ENCODE measurements around the gene CACFD1.

CACFD1 gene

DNA sequence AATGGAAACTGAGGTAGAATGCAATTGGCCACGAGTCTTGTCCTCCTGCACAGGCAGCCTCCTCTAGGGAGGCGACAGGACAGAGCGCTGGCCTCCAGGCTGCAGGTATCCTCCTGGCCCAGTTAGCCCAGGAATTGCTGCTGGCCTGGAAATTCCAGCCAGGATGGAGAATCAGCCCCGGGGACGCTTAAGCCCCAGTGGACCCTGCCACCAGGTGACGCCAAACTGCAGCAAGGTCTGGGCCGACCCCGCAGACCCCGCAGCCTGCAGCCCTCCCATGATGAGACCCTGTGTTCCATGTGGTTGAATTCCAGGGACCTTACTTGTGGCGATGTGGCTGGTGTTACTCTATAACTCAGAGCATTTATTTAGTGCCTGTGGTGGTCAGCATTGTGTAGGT, 7.3 kb downstream of the CACFD1 start:
- DNase-seq, result no peak

DNA sequence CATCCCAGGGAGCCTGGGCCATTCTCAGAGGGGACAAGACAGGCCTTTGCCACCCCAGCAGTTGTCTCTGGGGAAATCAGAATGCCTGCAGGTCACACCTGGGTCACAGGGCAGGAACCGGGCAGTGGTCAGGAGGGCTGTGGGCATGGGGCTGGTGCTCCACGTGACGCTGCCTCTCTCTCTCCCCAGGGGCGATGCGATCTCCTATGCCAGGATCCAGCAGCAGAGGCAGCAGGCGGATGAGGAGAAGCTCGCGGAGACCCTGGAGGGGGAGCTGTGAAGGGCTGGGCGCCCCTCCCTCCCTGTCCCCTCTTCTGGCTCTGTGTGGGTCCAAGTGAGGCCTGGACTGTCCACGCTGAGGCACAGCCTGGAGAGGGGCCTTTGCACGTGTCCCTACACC, 8.6 kb downstream of the CACFD1 start:
- DNase-seq, result no peak

GRCh38 chr9:133468777-133469421, 9.1 kb downstream of the CACFD1 start:
- no peak for DNase-seq

DNA sequence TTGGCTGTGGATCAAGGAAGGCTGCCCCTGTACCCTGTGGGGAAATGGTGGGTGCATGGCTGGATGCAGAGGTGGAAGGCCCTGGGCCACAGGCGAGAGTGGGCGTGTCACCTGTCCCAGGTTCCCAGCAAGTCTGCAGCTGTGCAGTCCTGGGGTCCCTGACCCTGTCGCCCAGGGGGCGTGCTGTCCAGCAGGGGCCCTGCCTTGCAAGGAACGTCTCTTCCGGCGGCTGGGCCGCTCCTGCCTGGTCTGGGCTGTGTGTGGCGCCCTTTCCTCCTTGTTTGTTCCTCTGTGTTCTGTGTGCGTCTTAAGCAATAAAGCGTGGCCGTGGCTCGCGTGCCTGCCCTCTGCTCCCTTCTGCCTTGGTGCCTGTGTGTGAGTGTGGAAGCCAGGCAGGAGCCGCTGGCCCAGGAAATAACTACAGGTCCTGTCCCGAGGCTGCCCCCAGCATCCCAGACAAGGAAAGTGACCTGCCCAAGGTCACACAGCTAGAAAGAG, 10.7 kb downstream of the CACFD1 start:
- no peak for DNase-seq

GRCh38 chr9:133470988-133471387, 11.2 kb downstream of the CACFD1 start:
- no peak for DNase-seq

- no peak for DNase-seq
Observed at GRCh38 chr9:133471551-133472276, 11.9 kb downstream of the CACFD1 start.

DNA sequence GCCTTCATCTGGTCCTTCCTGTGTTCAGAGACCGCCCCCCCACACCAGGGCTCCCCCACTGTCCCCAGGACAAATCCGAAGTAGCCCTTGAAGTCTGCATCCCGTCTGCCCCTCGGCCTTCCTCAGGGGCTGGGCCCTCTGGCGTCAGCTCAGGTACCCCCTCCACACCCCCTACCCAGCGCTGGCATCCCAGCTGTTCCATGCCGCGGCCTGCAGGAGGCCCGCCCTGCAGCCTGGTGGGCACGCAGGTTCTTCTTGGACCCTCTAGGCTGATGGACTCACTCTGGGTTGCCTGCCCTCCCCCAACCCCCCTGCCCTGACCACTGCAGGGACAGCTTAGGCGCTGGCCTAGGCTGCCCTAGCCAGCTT, 12.5 kb downstream of the CACFD1 start:
- DNase-seq, result no peak

GRCh38 chr9:133472753-133473378, 13.1 kb downstream of the CACFD1 start:
- DNase-seq, result no peak

- DNase-seq, result no peak
Observed at GRCh38 chr9:133473743-133474142, 14.0 kb downstream of the CACFD1 start.

GRCh38 chr9:133474215-133474614, 14.4 kb downstream of the CACFD1 start:
- no peak for DNase-seq

GRCh38 chr9:133474853-133475252, 15.1 kb downstream of the CACFD1 start:
- no peak for DNase-seq

DNA sequence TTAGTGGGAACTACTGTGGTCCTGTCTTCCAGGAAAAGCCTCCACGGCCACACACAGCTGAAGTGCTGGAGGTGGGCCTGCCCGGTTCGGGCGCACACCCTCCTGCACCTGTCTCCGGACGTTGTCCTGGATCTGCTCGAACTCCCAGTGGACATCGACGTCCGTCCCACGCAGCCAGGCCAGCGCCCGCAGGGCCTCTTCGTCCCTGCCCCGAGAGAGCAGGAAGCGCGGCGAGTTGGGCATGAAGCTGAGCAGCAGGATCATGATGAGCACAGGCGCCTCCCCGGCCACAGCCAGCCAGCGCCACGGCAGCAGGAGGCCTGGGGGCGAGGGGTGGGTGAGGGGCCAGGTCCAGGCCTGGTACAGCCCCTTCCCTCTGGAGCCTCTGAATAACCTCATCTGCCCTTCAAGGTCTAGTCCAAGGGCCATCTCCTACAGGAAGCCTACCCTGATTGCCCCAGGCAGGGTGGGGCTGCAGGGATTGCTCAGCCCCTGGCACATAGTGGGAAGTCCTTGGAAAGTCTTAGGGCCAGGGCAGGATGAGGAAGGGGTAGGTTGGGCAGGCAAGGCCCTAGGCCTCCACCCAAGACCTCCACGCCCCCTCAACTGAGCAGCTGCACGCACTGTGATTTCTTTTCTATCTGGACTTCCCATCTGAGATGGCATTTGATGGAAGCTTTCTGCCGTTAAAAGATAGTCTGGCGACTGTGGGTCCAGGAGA, 15.7 kb downstream of the CACFD1 start:
- no peak for DNase-seq

DNA sequence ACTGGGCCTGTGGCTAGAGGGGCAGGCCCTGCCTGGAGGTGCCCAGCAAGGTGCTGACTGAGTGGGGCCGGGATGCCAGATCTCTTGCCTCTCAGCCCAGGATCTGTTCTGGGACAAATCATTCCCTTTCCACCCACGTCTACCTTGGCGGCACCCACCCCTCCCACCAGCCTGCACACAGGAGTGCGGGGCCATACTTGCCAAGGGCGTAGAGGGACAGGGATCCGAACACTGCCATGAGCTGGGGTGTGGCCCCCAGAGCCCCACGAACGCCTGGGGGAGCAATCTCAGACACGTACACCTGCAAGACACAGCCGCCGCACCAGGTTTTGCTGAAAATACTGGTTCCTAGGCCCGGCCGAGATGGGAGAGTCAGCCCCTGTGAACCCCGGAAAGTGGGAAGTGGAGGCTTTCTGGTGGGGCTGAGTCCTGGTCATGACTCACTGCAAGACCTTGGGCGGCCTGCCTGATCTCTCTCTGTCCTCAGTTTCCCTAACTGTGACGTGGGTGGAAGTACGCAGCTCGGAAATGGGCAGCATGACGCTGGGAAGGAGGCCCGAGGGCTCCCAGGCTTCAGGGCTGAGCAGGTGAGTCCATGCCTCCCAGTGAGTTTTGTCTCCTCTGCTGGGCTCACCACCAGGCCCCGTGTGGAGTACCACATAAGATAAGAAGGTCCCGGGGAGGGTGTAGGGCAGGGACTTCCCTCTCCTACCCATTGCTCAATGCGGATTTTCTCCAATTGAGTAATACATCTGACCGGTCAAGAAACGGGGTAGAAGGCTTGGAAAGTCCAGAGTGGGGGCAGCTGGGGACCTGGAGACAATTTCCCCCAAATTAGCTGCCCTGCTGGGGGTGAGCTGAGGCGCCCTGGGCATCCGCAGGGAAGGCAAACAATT, 16.5 kb downstream of the CACFD1 start:
- no peak for DNase-seq

DNA sequence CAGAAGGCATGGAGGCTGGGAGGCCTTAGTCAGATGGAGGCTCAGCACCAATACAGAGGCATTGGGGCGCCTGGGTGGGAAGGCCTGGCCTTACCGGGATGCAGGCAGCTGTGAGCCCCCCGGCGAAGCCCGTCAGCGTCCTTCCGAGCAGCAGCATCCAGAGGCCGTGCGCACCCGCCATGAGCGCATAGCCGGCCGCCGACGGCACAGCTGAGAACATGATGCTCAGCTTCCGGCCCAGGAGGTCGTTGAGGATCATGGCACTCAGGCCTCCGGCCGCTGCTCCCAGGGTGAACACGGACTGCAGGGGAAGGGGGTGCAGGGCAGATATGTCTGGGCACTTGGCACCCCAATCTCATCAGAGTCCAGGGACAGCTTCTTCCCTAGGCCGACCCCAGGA, 17.2 kb downstream of the CACFD1 start:
- DNase-seq, result no peak

DNA sequence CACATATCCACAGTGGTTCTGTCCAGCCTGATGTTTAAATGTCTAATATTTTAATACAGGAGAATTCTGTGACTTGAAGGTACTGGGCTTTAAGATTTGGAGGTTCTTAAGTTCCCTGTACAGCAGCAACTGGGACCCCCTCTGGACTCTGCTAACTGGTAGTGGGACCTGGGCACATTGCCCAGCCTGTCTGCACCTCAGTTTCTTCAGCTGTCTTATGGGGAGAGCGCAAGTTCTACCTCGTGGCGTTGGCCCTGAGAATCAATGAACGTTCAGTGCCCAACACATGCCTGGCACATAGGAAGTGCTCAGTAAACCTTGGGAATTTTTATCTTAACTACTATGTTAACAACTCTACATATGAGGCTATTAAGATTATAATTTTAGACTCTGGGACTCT, 17.7 kb downstream of the CACFD1 start:
- DNase-seq, result no peak

DNA sequence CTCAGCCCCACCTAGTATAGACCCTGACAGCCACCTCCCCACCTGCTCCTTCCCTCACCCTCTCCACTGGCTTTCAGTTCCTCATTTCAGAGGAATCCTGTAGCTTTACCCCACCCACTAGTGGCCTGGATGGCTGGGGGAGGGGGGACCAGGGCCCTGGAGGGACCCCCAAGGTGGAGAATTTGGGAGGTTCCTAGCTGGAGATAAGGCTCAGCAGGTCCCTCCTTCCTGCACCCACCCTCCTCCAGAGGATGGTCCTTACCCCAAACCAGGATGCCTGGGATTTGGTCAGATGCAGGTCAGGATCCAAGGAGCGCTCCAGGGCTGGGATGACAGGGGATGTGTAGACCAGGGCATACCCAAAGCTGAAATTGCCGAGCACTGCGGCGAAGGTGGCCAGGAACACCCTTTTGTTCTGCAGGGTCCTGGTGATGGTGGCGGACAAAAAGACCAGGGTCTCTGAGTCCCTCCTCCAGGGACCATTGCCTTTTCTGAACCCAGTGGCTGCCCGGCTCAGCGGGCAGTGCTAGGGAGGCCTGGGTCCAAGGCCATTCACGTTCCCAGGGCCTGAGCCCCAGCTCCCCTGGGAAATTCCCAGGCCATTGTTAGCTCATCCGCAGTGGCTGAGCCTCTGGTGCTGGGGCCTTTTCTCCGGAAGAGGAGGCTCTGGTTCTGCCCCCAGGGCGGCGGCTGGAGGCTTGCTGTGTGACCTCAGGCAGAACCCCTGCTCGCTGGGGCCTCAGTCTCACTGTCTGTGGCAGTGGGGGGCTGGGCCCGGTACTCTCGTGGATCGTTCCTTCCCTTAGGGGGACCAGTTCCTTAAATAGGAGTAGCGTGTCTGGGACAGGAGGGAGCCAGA, 18.4 kb downstream of the CACFD1 start:
- DNase-seq, result no peak

DNA sequence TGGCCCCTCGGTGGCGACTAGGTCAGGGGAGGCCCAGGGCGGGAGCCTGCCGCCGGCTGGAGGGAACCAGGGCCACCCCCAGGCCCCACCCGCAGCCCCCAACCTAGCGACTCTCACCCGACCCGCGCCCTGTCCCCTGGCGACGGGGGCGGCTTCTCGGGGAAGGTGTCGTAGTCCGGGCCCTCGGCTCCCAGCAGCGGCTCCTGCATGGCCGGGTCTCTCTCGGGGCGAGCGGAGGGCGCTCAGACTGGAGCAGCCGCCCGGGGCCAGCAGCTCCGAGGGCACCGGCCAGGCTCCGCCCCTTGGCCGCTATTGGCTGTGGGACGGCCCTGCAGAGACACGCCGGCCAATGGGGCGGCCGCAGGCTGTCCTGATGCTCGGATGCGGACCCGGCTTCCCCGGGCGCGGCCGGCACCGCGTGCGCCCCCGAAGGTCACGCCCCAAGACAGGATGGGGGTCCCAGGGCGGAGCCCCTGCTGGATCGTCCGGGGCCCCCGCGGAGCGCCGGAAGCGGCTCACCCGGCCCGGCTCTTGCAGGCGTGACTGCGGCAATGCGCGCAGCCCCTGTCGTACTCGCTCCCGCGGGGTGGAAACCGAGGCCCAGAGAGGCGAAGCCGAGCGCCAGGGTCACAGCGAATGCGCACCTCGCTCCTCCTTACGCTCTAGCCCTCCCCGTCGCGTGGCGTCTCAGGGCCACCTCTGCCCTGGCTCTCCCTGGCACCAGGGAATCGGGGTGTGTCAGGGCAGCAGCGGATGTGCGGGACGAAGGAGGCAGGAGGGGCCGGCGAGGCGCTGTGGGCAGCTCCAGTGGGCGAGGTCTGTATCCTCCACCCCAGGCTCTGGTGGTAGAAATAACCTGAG, 19.3 kb downstream of the CACFD1 start, which contains the start of gene SLC2A6:
TSS of gene SLC2A6 (minus strand) at position 249 of the 861 bp plus-strand sequence. CDS start at position 209, 40 bp downstream.
- peak; percentile 84 to 89 for DNase-seq

- DNase-seq, result no peak
Observed at GRCh38 chr9:133483611-133484010, 23.8 kb downstream of the CACFD1 start.

DNA sequence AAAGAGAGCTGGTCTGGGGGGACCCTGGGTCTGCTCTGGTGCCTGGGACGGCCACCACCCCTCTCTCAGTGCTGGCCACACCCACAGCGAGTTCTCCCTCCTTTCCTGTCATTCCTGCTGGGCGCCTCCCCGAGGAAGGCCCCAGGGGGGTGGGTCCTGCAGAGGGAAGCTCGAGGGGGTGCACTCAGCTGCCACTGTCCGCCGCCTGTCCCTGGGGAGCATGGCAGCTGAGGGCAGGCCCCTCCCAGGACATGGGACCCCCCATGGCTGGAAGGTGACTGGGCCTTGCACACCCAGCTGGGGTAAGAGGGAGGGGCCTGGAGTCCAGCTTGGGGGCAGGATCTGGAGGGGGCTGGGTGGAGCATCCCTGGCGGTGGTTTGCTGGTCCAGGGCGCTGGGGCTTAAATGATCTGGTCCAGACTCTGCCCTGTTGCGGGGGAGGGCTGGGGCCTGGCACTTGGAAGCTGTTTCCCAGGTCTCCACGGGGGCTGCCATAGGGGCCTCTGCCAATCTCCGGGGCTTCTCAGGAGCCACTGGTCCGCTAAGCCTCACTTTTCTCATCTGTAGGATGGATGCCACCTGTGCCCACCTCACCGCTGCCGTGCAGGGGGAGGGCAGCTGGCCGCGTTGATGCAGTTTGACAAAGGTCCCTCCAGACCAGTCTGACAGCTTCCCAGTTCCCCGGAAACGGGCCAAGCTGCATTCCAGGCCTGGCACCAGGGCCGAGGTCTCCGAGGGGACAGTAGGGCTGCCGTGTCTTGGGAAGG, 25.1 kb downstream of the CACFD1 start:
- no peak for DNase-seq
